ENCODE data around the gene CBFA2T3.

Gene CBFA2T3

DNA sequence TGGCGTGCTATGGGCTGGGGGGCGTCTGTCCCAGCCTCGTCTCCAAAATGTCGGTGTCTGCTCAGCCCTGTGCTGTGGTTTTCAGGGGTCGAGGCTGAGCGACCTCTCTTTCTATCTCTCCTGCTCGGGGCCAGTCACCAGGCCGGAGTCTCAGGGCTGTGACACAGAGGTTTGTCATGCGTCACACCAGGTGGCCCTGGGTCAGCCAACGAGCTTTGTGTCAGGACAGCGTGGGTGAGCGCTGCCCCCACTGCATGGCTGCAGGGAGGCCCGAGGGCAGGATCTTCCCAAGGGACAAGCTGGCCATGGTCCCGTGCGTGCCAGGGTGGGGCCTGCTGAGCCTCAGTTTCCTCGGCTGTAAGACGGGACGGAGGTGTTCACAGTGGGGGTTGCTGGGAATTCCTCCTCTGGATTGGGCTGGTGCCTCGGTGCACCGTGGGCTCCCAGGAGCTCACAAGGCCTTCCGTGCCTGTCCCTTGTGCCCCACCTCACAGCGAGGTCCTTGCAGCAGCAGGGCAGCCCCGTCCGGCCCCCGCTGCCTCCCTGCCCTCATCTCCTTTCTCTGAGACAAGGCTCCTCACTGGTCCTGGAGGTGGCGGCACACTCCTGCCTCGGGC, 50.5 kb downstream of the CBFA2T3 start:
- no peak for TF ChIP-seq CTCF (conservative IDR thresholded peaks at IDR 0.05; ENCODE audit: control insufficient read depth, insufficient read depth, low read depth, low read length)
- no peak for DNase-seq (ENCODE audit: low read depth)
- no peak overlapping the region for H3K4me3 ChIP-seq (ENCODE audit: control insufficient read depth, low read depth, low read length)

- TF ChIP-seq CTCF (conservative IDR thresholded peaks at IDR 0.05; ENCODE audit: control insufficient read depth, insufficient read depth, low read depth, low read length) = no peak
- DNase-seq (ENCODE audit: low read depth) = no peak
- no peak overlapping the region for H3K4me3 ChIP-seq (ENCODE audit: control insufficient read depth, low read depth, low read length)
These were observed 51.5 kb downstream of the CBFA2T3 start for GRCh38 chr16:88925540-88925887.

DNA sequence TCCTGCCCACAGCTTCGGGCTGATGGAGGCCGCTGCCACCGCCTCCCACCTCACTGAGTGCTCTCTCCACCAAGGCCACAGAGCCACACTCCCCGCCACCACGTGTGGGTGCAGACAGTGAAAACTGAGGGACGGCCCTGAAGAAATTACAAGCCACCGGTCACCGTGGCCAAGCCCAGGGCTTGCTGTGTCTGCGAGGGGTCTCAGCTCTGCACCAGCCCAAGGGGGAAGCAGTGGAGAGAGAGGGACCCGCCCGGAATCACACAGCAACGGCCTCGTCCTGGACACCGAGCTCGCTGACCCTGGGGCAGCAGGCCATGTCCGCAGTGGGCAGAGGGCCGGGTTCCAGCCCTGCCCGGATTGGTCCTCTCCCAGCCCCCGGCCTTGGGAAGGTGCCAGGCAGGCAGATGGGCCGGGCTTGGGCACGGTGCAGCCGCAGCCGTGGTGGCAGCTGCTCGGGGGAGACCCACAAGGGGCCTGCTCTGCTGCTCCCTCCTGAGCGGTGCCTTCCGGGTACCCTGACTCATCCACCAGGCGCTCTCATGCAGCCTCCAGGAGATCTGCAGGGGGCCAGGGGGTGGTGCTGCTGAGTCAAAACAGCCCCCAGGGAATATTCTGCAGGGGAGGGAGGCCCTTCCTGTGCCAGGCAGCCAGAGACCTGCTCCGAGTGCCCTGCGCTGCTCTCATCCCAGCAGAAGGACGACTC, 52.0 kb downstream of the CBFA2T3 start:
- peak; percentile 87 for DNase-seq (ENCODE audit: low read depth)
- peak; percentile 35 for TF ChIP-seq CTCF (conservative IDR thresholded peaks at IDR 0.05; ENCODE audit: control insufficient read depth, insufficient read depth, low read depth, low read length)
- H3K4me3 ChIP-seq (ENCODE audit: control insufficient read depth, low read depth, low read length) = no peak overlapping the region

- DNase-seq (ENCODE audit: low read depth) = no peak
- no peak overlapping the region for H3K4me3 ChIP-seq (ENCODE audit: control insufficient read depth, low read depth, low read length)
- no peak for TF ChIP-seq CTCF (conservative IDR thresholded peaks at IDR 0.05; ENCODE audit: control insufficient read depth, insufficient read depth, low read depth, low read length)
These were observed 52.8 kb downstream of the CBFA2T3 start for GRCh38 chr16:88923926-88924833.

GRCh38 chr16:88923450-88923849, 53.6 kb downstream of the CBFA2T3 start:
- H3K4me3 ChIP-seq (ENCODE audit: control insufficient read depth, low read depth, low read length) = no peak overlapping the region
- TF ChIP-seq CTCF (conservative IDR thresholded peaks at IDR 0.05; ENCODE audit: control insufficient read depth, insufficient read depth, low read depth, low read length) = no peak
- DNase-seq (ENCODE audit: low read depth) = no peak

- TF ChIP-seq CTCF (conservative IDR thresholded peaks at IDR 0.05; ENCODE audit: control insufficient read depth, insufficient read depth, low read depth, low read length) = no peak
- no peak overlapping the region for H3K4me3 ChIP-seq (ENCODE audit: control insufficient read depth, low read depth, low read length)
- no peak for DNase-seq (ENCODE audit: low read depth)
These were observed 54.1 kb downstream of the CBFA2T3 start for GRCh38 chr16:88922826-88923410.
